Sigmoid colon (tissue), 4 donors: ENCODE results near the gene PRDX4.

Experiments
- CTCF ChIP-seq, 4 experiments: fragments of 450-650 bp in 3 of 4; fragments of 200-600 bp in 1 of 4; IDR thresholded peaks; one replicate each; pipeline ENCODE4 v1.5.1; 2016 to 2019; ENCODE audit warnings: antibody characterized with exemption in 4 of 4, mild to moderate bottlenecking in 3 of 4, moderate library complexity in 2 of 4
- EP300 ChIP-seq, 4 donors: sonication (generic); formaldehyde crosslinking; IDR thresholded peaks; one replicate each; pipeline ENCODE4 v1.6.1; 2017; ENCODE audit warnings: antibody characterized with exemption in 4 of 4

GRCh38 chrX:23670528-23670927, 3.2 kb downstream of the PRDX4 start:
- TF ChIP-seq EP300 (IDR thresholded peaks at IDR 0.05) (no peak), CTCF (IDR thresholded peaks at IDR 0.05) (no peak)
